Measurements from ENCODE around the gene DNAH1.
A peak's percentile ranks its signal among the peaks of the same experiment; 100 is the strongest.

Gene DNAH1

DNA sequence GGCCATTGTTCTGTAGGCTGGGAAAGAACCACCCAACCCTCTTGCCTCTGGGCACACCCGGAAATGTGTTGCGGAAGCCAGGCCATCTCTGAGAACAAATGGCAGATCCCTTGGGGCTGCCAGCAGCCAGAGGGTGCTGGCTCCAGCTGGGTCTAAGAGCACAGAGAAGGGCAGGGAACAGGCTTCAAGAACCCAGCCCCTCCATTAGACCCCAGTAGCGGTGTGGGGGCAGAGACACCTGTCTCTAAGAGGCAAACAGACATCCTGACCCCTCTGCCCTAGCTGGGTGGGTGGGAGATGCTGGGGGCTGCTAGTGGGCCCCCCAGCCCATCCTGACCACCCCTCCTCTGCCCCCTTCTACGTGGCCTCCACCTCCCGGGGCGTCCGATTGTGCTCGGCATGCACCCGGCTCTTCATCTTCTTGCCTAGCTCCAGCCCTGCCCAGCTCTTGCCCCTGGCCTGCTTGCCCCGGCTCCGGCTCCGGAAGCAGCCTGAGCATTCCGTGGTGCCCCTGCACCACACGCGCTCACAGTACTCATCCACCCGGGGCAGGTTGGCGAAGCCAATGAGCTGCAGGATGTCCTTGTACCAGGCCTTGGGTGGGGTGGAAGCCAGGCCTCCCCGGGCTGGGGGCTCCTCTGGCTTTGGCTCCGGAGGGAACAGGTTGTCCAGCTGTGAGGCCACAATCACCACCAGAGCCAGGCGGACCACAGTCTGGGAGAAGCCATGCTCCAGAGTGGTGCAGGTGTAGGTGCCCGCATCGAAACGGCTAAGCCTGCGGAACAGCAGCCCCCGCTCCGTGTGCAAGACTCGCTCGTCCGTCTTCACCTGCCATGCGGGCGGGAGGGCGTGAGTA, 119.4 kb downstream of the DNAH1 start:
- DNase-seq = no peak

DNA sequence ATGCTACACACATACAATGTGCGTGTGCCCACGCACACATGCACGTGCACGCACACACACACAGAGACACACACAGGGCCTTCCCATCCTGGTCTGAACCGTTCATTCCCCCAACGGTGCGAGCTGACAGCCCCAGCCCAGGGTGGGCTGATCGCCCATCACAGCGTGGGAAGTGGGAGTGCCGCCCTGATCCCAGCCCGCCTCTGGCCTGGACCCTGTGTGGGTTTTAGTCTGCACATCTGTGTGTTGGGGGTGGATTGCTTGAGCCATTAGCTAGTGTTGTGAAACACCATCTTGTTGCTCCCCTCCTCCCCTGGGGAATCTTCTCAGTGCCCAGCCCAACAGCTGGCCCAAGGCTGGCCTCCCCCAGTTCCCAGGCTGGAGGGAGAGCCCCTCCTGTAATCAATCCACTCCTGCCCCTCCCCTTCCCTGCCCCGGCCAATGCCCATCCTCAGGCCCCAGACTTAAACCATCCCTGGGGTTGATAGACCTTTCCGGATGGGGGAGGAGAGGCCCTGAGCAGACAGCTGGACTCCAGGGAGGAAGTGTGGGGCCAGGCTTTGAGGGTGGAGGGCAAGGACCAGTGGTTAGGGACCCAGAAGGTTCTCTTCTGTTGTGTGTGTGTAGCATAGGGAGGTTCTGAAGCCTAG, 120.5 kb downstream of the DNAH1 start:
- peak; percentile 13 to 22 for DNase-seq

DNA sequence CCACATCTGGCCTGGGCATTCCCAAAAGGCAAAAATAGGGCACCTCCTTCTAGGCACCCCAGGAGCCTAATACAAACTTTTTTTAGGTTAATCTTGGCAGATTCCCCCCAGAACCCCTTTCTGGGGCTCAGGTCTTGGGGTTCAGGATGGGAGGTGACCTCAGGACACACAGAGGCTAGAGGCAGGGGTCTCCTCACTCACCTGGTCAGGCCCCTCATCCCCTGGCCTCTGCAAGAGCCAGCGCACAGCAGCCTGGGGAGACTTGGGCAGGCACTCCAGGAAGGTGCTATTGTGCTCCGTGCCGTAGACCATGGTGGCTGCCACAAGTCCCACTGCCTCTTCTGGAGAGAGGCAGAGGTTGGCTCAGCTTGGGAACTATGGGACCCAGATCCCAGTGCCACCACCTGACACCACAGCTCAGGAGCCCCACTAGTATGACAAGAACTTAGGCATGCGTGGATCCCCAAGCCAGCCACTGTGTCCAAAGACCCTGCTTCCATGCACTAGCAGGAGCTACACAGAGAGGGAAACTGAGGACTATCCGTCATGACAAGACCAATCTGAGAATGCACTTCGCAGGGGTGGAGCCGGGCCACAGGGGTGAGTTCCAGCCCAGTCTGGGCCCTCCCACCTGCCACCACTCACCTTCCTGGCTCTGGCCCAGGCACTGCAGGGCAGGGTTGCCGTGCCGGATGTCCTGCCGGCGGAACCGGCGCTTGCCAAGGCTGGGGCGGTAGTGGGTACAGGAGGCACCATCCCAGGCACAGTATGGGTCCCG, 121.4 kb downstream of the DNAH1 start:
- DNase-seq = no peak

DNA sequence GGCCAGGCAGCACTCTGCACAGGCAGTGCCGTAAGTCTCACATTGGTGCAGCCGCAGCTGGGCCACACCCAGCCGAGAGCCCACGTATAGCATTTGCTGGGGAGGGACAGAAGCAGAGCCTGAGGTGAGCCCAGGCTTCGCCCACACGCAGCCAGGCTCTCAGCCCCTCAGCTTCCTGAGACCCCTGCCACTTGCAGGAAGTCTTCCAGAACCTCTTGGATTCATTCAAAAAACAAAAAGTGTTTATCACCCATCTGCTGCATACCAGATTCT, 121.9 kb downstream of the DNAH1 start:
- DNase-seq = no peak

DNA sequence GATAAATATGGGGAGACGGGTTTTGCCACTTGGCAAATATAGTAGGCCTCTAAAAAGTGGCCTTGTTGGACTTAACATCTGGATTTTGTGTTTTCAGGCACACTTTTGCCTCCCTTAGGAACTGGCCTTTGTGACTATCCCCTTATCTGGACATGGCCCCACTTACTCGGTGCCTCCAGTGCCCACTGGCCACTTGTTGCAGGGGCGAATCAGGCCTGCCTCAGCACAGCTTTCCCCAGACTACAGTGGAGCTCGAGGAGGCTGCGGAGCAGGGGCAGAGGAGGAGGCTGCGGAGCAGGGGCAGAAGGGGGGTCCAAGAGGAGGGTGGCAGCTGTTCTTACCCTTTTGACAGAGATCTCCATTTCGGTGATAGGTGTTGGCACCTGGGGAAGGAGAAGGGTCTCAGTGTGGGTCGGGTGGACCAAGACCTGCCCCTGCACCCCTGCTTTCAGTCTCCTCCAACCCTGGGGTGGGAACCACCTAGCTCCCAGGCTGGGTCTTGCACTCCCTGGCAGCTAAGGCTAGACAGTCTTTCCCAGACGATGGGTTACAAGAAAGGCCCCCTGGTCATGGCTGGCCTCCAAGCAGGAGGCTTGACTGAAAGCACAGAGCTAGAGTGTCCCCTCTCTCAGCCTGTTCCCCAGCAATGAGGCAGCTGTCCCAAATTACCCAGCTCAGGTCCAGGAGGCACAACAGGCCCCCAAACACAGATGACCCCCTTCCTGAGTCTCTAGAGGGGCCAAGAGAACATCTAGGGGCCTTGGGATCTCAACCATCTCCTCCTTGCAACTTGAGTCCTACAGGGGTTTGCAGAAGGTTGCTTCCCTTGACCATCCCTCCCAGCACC, 122.7 kb downstream of the DNAH1 start:
- DNase-seq = no peak

DNA sequence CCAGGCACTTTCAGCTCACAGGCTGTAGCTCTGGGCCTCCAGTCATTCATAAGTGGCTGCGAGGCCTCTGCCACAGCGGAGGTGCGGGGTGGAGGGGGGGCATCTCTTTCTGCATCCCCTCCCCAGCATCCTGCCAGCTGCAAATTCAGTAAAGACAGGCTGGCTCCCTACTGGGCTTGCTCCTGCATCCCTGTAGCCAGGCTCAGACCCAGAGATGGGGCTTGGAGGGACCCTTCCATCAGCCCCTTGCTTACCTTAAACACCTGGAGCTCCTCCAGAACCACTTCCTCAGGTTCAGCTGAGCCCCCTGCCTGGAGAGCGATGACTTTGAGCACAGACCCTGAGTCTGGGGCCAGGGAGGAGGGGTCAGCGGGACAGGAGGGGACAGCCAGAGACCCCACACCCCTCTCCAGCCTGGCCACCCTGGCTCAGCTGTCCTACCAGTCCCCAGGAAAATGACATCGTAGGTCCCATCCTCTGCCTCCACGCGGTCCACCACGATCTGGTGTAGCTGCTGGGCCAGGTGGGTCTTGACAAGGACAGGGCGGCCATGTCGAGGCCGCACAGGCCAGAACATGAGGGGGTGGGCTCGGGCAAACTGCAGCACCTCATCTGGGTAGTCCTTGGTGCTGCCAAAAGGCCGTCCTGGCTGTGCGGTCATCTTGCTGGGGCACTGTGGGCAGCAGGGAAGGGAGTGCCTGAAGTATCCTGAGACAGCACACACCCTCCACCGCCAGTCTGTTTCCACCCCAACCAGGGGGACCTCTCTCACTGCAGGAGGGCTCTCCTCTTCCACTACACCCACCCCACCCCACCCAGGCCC, 123.5 kb downstream of the DNAH1 start:
- no peak for DNase-seq

DNA sequence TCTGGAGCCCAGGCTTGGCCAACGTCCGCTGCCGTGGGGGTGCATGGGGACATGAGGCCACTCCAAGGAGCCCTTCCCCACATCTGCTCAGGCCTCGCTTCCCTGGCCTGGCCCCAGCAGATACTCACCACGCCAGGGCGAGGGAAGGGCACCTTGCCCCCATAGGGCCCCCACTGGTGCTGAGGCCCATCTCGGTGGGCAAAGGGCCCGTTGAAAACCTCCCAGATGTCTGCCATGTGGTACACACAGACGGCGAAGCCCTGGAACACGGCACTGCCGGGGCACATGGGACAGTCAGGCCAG, 124.1 kb downstream of the DNAH1 start:
- no peak for DNase-seq

DNA sequence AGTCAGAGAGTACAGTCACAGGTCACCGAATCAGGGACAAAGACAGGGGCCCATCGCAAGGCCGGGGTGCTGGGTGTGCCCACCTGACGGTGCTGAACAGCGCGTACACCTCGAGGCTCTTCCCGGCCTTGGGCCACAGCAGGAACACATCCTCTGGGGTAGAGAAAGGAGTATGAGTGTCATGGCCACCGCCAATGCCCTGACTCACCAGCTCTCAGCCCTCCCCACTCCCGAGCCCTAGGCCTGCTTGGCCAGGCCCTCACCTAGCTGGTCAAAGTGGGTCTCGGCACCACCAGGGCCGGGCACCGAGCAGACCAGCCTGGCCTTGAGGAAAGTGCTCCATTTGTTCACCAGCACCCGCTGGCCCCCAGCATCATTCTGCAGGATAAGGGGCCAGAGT, 124.6 kb downstream of the DNAH1 start:
- DNase-seq = no peak

DNA sequence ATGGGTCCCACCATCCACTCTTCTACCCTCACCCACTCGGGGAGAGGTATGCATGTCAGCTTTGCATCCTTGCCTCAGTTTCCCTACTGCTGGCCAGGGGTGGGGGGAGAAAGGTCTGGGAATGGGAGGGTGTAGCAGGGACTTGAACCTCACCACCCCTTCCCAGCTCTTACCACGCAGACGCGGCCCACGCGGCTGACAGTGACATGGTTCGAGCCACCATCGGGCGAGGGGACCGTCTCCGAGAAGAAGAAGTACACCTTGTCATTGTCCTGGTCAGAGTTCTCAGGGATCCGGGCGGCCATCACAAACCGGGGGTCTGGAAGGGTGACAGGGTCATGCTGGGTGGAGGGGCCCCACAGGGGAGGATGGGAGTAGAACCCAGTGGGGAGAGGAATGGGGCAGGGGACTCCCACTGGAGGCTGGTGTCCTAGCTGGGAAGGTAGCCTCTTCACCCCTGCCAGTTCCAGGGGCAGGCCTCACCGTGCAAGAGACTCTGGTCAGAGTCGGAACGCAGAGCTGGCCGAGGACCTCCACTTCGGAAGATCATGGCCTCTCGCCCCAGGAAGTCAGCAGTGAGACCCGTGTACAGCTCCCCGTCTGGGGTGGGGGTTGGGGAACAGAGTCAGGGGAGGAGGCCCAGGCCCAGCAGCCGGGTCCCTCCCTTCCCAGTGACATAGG, 125.1 kb downstream of the DNAH1 start:
- no peak for DNase-seq

DNA sequence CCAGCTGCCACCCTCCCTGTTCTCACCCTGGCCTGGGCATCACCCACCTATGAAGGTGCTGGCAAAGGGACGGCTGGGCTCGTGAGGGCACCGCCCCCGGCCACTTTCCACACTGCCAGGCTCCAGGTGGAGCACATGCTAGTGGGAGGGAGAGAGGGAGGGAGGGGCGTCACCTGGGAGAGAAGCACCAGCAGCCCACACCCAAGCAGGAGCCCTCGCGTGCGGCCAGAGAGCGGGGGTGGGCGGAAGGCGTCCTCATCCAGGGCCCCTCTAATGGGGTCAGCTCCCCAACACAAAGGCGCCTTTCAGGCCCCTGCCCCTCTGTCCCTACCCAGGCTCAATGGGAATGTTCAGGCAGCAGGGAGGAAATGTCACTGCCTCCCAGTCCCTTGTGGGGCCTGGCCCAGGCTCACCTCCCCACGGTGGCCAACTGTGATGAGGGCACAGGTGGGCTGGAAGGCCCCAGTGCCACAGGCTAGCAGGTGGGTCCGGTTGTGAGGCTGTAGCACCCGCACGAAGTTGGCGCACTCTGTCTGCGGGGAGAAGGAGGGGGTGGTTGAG, 125.7 kb downstream of the DNAH1 start:
- DNase-seq = no peak

DNA sequence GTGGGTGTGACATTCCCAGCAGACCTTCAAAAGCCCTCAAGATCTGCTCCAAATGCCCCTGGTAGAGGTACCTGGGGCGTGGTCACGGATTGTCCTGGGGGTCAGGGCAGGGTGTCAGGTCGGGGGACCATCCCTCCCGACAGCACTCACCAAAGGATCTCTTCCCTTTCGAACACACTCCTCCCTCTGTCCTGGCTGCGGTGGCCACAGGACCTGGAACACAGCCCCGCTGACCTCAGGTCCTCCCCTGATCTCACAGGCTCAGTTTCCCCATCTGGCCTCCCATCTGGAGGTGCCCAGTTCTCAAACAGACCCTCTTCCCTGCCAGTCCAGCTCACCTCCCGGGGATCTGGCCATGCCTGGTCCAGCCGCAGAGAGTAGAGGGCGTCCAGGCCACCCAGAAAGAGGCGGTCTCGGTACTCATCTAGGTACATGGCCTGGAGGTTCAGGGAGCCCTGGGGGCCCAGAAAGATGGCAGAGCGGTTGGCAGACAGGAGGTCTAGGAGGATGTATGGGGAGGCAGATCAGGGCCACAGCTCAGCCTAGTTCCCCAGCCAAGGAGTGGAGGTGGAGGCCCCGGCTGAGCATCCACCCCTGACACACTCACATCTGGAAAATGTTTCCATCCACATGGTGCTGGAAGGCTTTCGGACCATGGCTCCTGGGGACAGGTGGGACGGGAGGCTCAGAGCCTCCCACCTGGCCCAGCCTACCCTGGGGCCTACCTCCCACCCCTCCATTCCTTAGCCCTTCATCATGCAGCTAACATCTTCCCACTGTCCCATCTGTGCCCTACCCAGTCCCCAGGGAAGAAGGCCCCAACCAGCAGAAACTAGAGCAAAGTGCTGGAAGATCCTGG, 126.5 kb downstream of the DNAH1 start:
- no peak for DNase-seq

DNA sequence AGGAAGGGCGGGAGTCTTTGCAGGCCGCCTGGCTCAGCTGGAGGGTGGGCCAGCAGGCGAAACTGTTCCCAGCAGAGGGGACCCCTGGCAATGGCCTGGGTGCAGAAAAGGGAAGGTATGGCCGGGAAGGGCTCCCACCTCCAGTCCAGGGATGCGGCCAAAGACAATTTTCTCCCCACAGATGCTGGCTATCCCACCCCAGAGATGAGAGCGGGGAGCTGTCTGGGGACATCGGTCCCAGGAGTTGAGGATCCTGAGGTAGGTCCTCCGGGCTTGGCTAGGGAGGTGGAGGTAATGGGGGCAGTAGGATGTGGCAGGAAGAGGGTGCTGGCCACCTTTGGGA, 127.1 kb downstream of the DNAH1 start:
- no peak for DNase-seq

DNA sequence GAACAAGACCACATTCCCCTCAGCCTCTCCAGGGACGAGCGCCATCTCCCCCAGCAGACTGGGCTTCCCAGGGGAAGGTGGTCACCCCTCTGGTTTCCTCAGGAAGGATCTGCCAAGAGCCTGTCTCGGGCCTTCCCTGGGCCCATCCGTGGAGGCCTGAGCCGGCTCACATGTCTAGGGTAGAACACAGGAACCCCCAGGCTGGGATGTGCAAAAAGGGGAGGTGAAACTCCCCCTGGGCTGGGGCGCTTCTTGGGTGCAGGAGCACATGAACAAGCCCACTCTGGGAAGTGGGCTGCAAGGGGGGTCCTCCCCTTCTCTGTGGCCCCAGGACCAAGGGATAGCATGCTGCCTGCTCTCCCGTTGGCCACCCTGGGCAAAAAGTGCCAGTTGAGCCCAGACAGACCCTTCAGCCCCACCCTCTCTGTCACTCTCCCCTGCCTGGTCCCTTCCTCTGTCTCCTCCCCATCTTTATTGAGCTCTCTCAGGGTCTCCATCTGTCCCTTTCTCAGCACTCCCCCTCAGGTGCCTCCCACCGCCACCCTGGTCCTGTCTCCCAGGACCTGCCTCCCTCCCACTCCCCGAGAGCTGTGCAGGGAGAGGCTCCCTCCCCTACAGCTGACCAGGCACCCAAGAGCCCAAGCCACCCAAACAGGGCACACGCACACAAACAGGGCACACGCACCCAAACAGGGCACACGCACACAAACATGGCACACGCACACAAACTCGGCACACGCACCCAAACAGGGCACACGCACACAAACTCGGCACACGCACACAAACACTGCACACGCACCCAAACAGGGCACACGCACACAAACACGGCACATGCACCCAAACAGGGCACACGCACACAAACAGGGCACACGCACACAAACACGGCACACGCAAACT, 127.9 kb downstream of the DNAH1 start:
- no peak for DNase-seq

DNA sequence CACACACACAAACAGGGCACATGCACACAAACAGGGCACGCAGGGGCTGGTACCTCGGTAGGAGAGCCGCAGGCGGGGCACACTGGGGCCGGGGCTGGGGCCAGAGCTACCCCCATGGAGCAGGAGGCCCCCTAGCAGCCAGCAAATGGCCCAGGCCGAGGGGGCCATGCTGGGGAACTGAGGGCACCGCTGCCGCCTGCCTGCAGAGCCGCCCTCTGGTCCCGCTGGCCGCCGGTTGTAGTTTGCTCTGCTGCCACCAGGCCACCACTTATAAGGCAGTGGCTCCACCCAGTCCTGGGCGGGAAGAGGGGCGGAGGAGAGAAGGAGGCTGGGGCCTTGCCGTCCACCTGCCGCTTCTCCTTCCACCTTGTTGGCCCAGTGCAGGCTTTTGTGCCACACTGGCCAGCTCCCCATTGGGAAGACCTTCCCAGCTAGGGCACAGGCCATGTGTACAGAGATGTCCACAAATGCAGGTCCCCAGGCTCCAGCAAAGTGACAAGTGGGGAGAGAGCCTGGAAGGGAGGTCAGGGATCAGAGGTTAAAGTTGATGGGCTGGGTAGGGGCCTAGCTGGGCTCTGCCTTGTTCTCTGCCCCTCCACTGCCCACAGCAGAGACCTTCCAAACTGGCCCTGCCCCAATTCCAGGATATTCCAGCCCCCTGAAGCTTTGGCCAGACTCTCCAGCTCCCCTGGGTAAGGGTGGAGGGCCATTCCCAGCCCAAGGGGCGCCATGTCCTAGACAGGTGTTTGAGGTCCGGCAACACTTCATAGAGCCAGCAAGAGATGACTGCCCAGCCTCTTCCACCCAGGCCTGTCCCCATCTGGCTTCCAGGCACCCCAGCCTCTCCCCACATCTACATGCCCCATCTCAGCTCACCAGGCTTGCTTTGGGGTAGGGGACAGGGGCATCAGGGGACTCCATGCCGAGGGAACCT, 129.0 kb downstream of the DNAH1 start, which contains the start of gene SEMA3G:
Gene SEMA3G, minus strand, starts transcription at position 244 of the 934 bp plus-strand sequence. Its CDS starts 76 bp downstream, at position 168.
- peak; percentile 67 to 81 for DNase-seq

DNA sequence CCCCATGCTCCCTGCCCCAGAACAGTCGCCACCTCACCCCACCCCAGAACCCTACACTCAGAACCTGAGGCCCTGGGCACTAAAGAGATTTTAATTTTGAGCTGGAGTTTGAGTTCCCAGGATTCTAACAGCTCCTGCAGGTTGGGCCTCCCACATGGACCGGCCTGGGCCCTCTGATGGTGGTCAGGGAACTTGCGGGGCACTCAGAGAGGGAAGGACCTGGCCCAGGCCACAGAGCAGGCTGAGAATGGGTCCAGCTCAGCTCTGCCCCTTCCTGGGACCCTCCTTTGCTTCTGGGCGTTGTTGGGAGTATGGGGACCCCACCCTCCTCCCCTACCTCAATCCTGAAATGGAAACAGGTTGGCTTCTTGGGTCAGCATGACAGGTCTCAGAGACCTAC, 129.9 kb downstream of the DNAH1 start:
- no peak for DNase-seq

DNA sequence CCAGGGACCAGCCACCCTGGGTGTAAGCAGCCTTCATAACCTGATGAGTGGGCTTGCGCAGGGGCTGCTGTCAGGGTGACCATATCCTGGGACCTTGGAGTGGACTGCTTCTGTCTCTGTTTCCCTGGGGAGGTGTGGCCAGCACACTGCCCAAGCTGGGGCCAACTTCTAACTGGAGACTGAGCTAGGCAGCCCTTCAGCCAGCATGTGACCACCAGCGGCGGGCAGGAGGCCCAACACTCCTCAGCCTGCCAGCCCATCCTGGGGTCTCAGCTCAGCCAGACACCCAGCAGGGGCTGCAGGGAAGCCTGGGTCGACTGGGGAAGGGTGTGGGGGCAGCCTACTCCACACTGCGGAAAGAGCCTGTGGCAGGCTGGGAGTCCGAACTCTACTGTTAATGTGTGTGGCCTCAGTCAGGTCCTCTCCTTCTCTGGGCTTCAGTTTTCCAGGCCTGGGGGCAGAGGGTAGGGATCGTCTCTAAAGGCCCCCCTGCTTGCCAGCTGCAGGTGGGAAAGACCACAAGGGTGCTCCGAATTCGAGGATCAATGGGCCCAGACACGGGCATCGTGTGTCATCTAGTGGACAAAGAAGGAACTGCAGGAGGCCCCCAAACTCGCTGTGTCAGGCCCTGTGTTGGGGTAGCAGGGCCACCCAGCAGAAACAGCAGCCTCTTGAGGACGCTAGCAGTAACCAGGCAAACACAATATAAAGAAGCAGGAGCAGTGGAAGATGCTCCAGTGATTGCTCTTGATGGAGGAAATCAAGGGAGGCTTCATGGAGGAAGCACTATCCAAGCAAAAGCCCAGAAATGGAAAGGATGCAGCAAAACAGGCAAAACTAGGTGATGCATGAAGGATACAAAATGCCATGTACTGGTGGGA, 130.8 kb downstream of the DNAH1 start:
- DNase-seq = peak; percentile 66 to 75

All from inflammatory macrophage (primary cell).